ENCODE measurements around the gene PLEKHH1.

Gene PLEKHH1

DNA sequence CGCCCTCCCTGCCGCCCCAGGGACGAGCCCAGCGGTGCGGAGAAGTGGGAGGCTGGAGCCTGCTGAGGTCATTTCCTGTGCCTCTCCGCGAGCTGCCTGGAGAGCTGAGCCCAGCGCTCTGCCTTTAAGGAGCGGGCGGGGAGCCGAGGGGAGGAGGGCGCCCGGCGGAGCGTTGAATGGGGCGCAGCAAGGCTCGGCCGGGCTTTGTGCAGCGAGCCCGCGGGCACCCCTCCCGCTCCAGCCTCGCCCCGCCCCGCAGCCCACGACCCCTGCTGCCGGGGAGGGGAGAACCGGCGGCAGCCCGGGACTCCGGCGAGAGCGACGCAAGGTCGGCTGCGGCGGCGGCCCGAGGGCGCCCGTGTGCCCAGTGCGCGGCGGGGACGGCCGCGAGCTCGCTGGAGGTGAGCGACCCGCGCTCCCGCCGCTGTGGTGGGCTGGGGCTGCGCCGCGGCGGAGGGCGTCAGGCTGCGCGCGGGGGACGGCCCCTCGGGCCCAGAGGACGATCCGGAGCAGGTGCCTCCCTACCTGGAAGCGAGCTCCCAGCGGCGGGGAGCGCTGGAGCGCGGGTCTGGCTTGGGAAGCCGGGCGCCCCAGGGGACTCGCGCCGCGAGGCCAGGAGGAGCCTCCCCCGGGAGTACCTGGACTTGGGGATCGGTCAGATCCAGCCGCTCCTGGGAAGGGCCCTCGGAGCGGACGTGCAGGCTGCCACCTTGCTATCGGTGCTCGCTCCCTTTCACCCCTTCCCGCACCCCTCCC lies at the start of gene PLEKHH1:
PLEKHH1 (plus strand) TSS at position 293 of the 756 bp plus-strand sequence. CDS start 8,578 bp downstream, outside the sequence.
- DNase-seq = peak; percentile 49

DNA sequence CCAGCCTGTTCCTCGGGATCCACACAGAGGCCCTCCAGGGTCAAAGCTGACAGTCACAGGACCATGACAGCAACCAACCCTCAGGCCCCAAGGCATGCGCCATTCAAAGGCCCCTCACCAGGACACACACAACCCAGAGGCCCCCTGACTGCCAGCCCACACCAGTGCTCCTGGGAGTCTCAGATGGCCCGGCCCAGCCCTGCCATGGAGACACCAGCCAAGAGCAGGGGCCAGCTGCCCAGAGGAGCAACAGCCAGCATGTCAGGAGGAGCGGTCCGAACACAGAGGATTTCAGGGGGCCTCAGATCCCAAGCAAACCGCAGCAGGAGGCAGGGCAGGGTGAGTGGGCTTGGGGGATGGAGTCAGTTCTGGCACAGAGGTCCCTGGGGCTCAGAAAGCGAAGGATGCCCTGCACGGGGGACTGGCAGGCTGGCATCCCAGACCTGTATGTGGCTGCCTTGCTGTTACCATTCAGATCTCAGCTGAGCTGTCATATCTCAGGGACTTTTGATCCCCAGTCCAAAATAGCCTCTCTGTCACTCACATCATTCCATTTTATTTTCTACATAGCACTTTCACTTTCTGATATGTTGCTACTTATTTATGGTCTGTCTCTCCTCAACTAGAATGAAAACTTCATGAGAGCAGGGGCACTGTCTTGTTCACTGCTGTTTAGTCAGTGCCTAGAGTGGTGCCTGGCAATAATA lies 49.4 kb upstream of the PLEKHH1 start:
- no peak for DNase-seq

DNA sequence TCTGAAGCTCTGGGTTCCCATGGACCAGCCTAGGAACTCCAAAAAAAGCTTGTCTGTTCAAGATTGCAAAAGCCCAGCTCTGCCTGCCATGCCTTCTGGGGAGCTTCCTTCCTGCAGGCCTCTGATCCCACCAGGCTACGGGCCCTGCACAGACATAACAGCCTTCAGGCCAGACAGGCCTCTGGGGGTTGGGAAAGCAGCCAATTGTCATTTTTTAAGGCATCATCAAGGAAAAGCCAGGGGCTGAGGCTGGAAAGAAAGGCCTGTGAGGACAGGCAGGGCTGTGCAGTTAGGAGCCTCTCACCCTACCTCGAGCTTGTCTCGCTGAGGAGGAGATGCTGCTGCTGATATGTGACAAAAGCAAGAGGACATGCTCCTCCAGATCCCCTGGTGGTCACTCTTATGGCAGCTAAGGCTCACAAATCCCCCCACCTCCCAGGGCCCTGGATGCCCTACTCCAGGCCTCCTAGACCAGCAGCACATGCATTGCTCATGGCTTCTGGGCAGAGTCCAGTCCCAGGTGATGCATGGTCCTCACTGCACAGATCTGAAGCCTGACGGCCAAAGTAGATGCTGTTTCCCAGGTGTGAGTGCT lies 47.5 kb upstream of the PLEKHH1 start:
- no peak for DNase-seq

DNA sequence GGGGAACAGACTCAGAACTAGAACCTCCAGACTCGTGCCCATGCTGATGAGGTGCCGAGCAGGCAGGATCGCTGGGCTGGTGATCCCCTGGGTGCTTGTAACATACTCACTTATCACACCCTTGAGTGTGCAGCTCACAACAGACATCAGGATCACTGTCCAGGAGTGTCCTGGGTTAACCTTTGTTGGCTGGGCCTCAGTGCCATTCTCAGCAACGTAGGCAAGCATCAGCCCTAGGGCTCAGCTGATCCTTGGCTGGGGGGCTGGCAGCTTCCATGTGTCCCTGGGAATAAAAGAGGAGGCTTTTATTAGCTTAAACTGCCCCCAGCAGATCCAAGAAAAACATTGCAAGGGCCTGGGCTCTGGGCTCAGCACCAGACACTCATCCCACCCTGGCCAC lies 46.2 kb upstream of the PLEKHH1 start:
- no peak for DNase-seq

DNA sequence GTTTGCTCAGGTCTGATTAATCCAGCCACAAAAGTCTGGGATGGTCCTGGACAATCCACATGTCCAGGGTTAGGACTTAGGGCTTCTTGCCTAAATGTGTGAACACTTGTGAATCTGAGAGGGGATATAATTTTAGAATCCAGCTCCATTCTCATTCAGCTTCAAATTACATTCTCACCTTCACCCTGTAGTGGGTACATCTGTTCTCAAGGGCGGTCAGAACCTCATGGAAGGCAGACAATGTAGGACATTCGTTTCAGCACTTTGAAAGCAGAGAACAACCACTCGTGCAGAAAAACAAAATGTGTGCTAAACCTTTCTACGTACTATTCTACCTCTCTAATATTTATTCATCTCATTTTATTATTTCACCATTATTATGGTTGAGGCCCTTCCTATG lies 45.8 kb upstream of the PLEKHH1 start:
- DNase-seq = no peak

DNA sequence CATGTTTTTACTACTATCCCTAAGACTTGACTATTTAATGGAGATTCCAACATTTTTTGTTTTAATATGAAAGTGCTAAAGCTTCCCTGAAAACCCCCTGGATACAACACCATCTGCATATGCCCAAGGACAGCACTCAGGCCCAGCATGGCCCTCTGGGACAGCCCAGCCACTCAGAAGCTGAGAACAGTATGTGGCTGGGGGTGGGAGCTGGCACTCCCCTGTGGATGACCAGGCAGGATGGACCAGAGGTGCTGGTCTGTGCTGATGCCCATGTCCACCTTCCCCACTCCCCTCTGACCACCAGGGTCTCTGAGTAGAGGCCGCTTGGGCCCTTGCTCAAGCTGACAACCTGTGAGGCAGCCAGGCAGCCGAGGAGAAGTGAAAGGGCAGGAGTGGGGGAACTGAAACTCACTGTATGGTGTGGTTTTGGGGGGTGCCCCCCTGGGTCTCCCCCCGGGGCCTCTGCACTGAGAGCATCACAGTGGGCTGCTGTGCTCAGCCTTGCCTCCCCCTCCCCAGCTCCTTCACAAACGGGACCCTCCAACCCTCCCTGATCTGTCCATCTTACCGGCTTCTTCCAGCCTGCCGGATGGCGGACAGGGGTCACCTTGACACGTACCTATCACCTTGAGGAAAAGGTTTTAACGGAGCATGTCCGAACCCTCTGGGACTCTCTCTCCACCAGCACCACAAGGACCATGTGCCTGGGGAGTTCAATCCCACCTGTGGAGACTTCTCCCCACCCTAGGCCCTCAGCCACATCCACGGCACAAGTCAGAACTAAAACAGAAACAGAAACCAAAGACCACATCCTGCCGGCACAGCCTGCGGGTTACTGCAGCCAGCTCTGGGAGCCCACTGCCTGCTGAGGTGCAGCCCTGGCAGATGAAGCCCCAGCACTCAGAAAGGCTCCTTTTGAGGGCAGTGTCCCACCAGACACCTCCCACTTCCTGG lies 44.9 kb upstream of the PLEKHH1 start, which contains the start of gene TMEM229B:
TMEM229B (minus strand) TSS at position 785 of the 957 bp plus-strand sequence. CDS start 14,798 bp downstream, outside the sequence.
- peak; percentile 81 for DNase-seq

DNA sequence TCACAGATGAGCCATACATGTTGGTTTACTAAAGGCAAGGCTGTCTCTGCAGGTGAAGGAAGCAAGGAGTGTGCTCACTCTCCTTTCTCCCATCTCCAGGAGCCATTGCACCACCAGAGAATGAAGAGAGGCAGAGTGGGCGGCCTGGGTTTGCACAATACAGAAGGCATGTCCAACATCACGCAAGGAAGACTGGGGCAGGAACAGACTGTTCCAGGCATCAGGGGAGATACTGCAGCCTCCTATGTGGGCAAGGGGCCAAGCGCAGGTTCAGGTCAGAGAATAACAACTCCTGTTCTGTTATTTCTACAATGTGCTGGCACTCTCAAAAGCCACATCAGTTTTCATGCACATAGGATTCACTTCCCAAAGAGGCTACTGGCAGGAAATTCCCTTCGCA lies 42.9 kb upstream of the PLEKHH1 start:
- no peak for DNase-seq

DNA sequence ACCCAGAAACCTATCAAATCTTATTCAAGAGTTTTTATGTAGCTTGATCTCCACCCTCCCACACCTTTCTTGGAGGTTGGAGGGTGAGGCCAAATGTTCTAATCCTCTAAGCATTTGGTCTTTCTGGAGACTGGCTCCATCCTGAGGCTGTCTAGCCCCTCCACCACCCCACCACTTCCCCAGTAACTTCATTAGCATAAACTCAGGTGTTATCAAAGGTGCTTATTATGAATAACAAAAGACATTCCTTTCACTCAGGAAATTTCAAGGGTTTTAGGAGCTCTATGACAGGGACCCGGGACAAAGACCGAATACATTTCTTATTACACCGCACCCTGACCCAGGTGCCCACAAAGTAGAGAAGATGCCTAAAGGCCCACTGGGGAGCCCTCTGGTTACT lies 41.8 kb upstream of the PLEKHH1 start:
- DNase-seq = no peak

DNA sequence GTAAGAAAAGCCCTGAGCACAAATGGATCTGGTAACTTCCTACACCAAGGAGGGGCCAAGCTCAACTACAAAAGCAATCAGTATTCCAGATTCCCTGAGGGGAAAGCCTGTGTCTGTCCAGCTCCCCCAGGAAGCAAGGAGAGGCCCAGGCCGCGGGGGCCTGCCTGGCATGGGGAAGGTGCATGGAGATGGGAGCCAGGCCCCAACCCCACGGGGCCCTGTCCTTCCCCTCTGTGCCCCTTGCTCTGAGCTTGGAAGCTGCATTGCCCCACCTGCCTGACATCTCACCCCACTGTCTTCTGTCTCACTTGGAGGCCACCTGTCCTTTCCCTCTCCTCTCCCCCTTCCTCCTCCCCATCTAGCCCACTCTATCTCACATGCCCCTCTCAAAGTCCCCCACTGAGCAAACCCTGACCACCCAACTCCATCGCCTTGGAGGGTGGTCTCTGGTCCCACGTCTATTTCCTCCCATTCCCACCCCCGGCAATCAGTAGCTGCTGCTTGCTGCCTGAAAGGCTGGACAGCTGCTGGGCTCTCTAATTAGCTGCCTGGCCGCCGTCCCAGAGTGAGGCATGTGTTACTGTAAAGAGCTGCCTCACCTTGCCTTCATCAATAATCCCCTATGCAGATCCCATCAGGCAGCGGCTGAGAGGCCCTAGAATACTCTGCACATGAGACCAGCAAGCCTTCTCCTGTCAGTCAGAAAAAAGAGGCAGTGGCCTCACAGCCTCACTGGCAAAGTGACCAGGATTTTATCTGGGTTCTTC lies 41.2 kb upstream of the PLEKHH1 start:
- DNase-seq = no peak

DNA sequence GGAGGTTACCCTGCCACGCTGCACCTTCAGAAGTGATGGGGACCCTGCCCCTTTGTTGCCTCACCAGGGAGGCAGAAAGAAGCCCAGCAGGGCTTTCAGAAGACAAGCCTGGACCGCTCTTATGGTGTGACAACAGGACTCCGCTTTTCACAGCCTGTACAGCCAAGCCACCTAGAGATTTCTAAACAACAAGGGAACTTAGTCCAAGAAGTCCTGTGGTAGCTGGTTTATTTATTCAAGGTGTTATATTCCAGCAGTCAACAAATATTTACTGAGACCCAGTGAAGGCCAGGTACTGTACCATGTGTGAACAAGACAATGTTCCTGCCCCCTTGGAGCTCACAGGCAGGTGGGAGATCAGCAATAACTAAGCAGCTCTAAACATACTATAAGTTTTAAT lies 40.6 kb upstream of the PLEKHH1 start:
- no peak for DNase-seq

DNA sequence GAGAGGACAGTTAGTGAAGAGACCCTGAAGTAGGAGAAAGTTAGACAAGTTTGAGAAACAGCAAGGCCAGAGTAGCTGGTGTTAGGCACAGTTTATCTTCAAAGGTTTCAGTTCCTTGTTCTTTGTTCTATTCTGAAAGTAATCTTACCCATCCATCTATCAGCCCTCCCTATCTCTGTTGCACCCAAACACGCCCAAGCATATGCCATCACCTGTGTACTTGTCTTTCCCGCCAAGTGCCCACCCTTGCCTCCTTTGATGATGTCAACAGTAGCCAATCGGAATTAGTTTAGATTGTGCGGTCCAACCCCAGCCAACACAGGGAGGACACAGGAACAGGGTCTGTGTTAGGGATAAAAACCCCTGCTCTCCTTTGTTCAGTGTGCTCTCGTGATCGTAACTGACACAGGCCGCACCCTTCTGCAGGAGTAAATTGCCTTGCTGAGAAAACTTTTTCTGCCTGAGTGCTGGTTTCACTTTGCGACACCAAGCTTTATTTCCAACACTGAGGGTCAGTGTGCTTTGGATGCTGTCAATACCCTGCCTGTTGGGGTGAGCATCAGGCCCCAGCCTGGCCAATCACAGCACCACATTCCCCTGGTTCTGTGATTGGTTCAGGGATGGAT lies 39.9 kb upstream of the PLEKHH1 start:
- DNase-seq = no peak

DNA sequence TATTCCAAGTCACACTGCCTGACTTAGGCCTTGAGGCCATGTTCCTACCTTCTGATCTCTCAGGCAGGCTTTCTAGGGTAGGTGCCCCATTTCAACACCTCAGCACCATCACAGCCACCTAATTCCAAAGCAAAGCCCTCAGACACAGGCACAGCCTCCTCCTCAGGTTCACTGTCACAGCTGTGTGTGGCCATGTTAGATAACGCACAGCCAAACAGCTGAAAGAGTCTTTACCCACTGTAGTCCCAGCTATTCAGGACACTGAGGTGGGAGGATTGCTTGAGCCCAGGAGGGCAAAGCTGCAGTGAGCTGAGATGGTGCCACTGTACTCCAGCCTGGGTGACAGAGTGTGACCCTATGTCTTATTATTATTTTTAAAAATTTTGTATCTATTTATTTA lies 37.3 kb upstream of the PLEKHH1 start:
- no peak for DNase-seq

DNA sequence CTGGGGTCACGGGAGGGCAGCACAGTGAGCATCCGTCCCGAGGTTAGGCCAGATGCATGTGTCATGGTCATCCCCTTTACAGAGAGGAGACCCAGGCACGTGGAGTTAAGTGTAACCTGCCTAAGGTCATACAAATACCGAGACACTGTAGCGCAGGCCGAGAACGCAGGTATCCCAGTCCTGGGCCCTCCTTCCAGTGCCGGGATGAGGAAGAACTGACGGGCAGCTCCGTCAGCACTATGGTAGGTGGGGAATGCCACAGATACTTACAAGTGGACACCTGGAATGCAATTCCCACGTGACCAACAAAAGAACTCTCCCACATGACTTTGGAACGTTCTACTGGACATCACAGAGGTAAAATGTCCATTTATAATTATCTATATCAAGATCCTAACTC lies 35.9 kb upstream of the PLEKHH1 start:
- DNase-seq = no peak

DNA sequence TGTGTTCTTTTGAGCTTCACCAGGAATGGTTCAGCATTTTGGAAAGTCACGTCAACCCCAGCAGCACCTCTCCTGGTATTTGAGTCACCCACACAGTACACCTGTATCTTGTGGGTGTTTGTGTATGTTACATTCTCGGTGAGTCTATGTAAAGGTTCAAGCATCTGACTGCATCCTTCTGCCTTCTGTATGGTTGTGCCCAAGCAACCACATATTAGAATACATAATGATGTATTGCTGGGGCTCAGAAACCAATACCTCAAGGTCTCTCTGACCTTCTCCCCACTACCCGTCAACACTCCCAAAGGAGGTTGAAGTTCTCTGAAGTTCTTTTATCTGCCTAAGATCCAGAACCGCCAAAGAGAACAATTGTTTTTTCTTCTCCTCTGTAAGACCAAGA lies 35.4 kb upstream of the PLEKHH1 start:
- no peak for DNase-seq

DNA sequence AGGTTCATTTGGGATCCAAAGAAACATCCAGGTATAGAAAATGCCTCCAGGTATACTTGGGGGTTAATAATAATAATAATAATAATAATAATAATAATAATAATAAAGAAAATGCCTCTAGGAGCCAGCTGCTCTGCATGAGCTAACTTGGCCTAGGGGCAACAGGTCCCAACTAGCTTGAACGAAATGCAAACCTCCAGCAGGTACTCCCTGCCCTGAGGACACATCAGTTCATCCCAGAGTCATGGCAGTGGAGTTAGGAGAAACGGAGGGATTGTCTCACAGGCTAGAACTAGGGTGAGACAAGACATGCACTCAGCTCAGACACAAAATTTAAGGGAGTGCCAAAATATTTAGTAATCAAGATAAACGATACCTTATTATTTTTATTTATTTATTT lies 32.1 kb upstream of the PLEKHH1 start:
- DNase-seq = no peak

DNA sequence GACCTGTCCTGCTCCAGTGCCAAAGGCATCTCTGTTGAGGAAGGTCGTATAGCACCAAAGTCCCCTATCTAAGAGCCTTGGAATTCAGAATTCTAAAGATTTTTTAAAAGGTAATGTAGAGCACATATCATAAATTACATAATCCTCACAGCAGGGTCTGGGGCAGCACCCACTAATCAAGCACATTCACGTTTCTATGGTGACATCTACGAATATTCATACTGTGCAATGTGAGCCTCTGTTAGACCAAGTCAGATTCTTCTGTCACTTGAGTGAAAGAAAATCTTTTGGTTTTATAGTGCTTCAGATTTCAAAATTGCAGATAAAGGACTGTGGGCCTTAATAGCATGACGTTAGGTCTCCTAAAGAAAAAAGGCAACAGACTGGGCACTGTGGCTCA lies 31.4 kb upstream of the PLEKHH1 start:
- DNase-seq = no peak

DNA sequence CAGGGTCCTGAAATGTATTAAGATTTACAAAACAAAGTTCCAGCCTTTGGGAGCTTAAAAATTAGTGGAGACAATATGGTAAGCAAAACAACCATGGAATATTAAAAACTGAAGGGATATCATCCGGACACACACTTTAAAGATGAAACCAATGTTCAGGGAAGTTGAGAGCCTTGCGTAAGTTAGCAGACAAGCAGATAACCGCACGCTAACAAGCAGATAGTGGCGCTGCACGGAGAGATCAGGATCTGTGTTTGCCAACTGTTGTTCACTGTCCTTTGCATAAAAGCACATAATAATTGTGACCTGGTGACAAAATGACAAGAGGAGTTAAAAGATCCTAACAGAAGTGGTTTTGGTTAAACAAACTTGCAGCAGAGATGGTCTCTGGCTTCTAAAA lies 30.2 kb upstream of the PLEKHH1 start:
- DNase-seq = no peak

DNA sequence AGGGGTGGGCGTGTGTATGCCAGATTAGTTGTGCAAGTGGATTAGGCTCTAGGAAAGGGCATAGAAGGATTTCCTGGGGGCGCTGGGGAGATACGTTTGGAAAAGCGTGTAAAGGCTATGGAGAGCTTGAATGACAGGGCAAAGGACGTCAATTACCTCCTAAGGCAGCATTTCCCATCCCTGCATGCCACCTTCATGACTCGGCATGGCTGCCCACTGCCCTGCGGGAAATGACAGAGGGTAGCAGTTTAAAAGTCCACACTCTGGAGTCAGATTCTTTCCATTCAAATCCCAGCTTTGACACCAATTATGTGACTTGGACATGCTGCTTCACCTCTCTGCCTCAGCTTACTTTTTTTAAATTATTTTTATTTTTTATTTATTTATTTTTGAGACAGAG lies 29.8 kb upstream of the PLEKHH1 start:
- DNase-seq = no peak

DNA sequence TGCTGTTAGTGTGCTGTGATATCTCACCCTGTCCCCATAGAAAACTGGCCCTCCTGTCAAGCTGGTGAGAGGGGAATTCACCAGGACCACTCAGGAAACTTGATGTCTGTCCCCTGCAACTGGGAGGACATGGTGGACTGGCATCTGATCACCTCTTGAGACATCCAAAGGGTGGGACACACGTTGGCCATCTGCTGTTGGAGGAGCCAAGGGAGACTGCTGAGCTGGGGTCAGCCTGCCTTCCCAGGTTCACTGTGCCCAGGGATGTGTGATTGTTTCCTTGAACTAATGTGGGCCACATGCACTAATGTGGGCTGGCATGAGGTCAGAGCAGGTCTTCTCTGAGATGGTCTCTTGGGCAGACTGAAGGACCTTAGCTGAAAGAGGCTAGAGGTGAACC lies 27.8 kb upstream of the PLEKHH1 start:
- DNase-seq = no peak

DNA sequence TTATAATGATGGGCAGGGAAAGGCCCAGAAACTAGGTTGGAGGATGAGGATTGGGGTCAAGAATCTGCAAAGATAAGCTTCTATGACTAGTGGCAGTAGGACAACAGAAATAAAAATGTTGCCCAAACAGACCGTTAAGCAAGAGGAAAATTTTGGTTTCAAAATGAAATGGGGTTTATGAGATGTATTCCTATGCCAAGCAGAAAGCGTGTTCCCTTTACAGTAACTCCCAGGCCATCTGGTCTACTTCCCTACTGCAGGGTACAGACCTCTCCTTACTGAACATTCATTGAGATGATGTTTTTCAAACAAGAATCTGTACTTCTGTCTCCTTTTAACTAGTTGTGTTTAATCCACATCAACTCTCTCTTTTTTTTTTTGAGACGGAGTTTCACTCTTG lies 24.1 kb upstream of the PLEKHH1 start:
- DNase-seq = no peak

DNA sequence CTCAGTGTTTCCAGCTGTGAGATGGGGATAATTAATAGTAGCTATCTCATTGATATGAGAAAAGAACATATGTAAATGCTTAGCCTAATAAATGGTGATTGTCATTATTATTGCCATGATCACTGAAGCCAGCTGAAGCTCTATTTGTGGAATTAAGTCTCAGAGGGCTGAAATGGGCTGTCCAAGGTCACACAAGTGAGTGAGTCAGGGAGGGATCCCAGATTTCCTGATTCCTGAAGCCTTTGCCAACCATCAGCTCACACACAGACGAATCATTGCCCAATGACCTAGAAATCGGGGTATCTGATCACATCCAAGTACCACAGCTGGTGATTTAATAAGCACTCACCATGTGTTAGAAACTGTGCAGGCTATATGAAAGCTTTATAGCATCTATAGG lies 23.0 kb upstream of the PLEKHH1 start:
- DNase-seq = no peak

DNA sequence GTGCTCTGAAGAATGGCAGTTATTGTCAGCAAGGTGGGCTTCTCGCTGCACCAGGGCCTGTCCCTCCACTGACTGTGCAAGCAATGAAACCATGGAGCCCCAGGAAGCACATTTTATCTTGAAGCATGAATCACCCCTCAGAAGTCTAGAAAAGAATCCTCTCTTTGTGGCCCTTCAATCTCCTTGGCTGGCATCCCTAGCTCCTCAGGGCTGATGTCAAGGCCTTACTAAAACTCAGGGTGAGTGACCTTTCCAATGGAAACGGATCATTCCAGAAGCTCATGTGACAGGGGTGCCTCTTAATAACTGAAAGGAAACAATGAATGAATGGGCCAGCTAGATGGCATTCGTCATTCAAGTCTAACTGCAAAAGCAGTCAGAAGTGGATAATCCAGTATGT lies 22.3 kb upstream of the PLEKHH1 start:
- no peak for DNase-seq
